Esophagus (tissue), 2 donors: ENCODE measurements around the gene E2F7. TPM values are rescaled to one million over a fixed set of nuclear protein-coding genes. Genes with fewer than 3 reads are reported as not detected.

Experiments
- H3K27ac ChIP-seq, 2 donors: one replicate each; pipeline ENCODE4 v1.5.1; 2013; ENCODE audit warnings: low read depth in 2 of 2, mild to moderate bottlenecking in 2 of 2, inconsistent platforms in 1 of 2, low read length in 1 of 2, moderate library complexity in 1 of 2
- H3K27me3 ChIP-seq, 2 donors: one replicate each; pipeline ENCODE4 v1.6.1; 2013; ENCODE audit warnings: low read length in 2 of 2, control low read depth in 1 of 2, mild to moderate bottlenecking in 1 of 2; ENCODE audit not compliant: insufficient read depth in 2 of 2, control insufficient read depth in 1 of 2
- H3K36me3 ChIP-seq, 2 donors: one replicate each; pipeline ENCODE4 v1.6.1; 2013; ENCODE audit warnings: low read length in 1 of 2; ENCODE audit not compliant: control insufficient read depth in 2 of 2, insufficient read depth in 2 of 2
- H3K4me1 ChIP-seq, 2 donors: one replicate each; pipeline ENCODE4 v1.6.1; 2013; ENCODE audit warnings: low read length in 1 of 2; ENCODE audit not compliant: control insufficient read depth in 2 of 2, insufficient read depth in 2 of 2
- H3K4me3 ChIP-seq, 2 donors: one replicate each; pipeline ENCODE4 v1.5.1; 2013; ENCODE audit warnings: low read length in 2 of 2, mild to moderate bottlenecking in 2 of 2, low read depth in 1 of 2, moderate library complexity in 1 of 2
- H3K9me3 ChIP-seq, 2 donors: one replicate each; pipeline ENCODE4 v1.6.1; 2013; ENCODE audit warnings: mild to moderate bottlenecking in 2 of 2, low read depth in 1 of 2, low read length in 1 of 2, moderate library complexity in 1 of 2; ENCODE audit not compliant: control insufficient read depth in 2 of 2, insufficient read depth in 1 of 2
- WGBS, 2 donors: extraction: QIAGEN DNeasy Blood & Tissue Kit; methylation state at CpG; one replicate each; pipeline ENCODE4 v1.1.7; 2013; 5-methylcytosine and 5-hydroxymethylcytosine counted together
- polyA plus RNA-seq, 2 donors: library from polyadenylated mRNA; stranded (reverse); fragments of 200-250 nt; gene quantifications; one replicate each; pipeline ENCODE4 v1.2.3, GENCODE V29; 2013
- donor health status: healthy with polysubstance abuse.
- donor health status: Bipolar disorder and iron deficiency.

E2F7 gene
- polyA plus RNA-seq, 2 donors: 1.1 to 1.5 TPM

GRCh38 chr12:77005611-77006098 is 59.7 kb downstream of the E2F7 start:
- no peaks in the 10 kb centered on the region for H3K9me3 ChIP-seq
- no peaks in the 10 kb centered on the region for H3K36me3 ChIP-seq
- 48 to 87% methylated on average over 1 of the region's 1 CpG for WGBS, 2 donors
- no peaks in the 10 kb centered on the region for H3K4me1 ChIP-seq
- H3K27ac ChIP-seq: no peak overlapping the region
- H3K27me3 ChIP-seq: no peaks in the 10 kb centered on the region
- no peak overlapping the region for H3K4me3 ChIP-seq

GRCh38 chr12:77003914-77004313 is 61.5 kb downstream of the E2F7 start:
- Histone ChIP-seq H3K4me3 (no peak overlapping the region), H3K27ac (no peak overlapping the region), H3K27me3 (no peaks in the 10 kb centered on the region), H3K9me3 (no peaks in the 10 kb centered on the region), H3K36me3 (no peaks in the 10 kb centered on the region), H3K4me1 (no peaks in the 10 kb centered on the region)
- WGBS, 2 donors: 85 to 94% methylated on average over 2 of the region's 2 CpGs

GRCh38 chr12:77003246-77003645 is 62.1 kb downstream of the E2F7 start:
- Histone ChIP-seq H3K27ac (no peak overlapping the region), H3K9me3 (no peaks in the 10 kb centered on the region), H3K27me3 (no peaks in the 10 kb centered on the region), H3K4me3 (no peak overlapping the region), H3K36me3 (no peaks in the 10 kb centered on the region), H3K4me1 (no peaks in the 10 kb centered on the region)
- WGBS, 2 donors: 3 to 16% methylated on average over 2 of the region's 2 CpGs

GRCh38 chr12:77002382-77002781 is 63.0 kb downstream of the E2F7 start:
- 94 to 95% methylated on average over 3 of the region's 3 CpGs for WGBS, 2 donors
- Histone ChIP-seq H3K27ac (no peak overlapping the region), H3K4me3 (no peak overlapping the region), H3K27me3 (no peaks in the 10 kb centered on the region), H3K4me1 (no peaks in the 10 kb centered on the region), H3K36me3 (no peaks in the 10 kb centered on the region), H3K9me3 (no peaks in the 10 kb centered on the region)

- no peaks in the 10 kb centered on the region for H3K27me3 ChIP-seq
- no peak overlapping the region for H3K27ac ChIP-seq
- WGBS, 2 donors: 91 to 93% methylated on average over 18 of the region's 18 CpGs
- no peaks in the 10 kb centered on the region for H3K4me1 ChIP-seq
- H3K4me3 ChIP-seq: no peak overlapping the region
- no peaks in the 10 kb centered on the region for H3K36me3 ChIP-seq
- H3K9me3 ChIP-seq: no peaks in the 10 kb centered on the region
Measured at GRCh38 chr12:77001276-77001675, 64.1 kb downstream of the E2F7 start.

GRCh38 chr12:76998908-76999556 is 66.3 kb downstream of the E2F7 start:
- Histone ChIP-seq H3K27me3 (no peaks in the 10 kb centered on the region), H3K27ac (no peak overlapping the region), H3K4me3 (no peak overlapping the region), H3K4me1 (no peaks in the 10 kb centered on the region), H3K9me3 (no peaks in the 10 kb centered on the region), H3K36me3 (no peaks in the 10 kb centered on the region)
- WGBS, 2 donors: 84 to 86% methylated on average over 2 of the region's 2 CpGs

GRCh38 chr12:76998386-76998785 is 67.0 kb downstream of the E2F7 start:
- H3K27me3 ChIP-seq: no peaks in the 10 kb centered on the region
- no peak overlapping the region for H3K4me3 ChIP-seq
- no peaks in the 10 kb centered on the region for H3K4me1 ChIP-seq
- H3K9me3 ChIP-seq: no peaks in the 10 kb centered on the region
- no peak overlapping the region for H3K27ac ChIP-seq
- 44 to 47% methylated on average over 4 of the region's 4 CpGs for WGBS, 2 donors
- no peaks in the 10 kb centered on the region for H3K36me3 ChIP-seq

- Histone ChIP-seq H3K27ac (no peak overlapping the region), H3K9me3 (no peaks in the 10 kb centered on the region), H3K4me1 (no peaks in the 10 kb centered on the region), H3K36me3 (no peaks in the 10 kb centered on the region), H3K27me3 (no peaks in the 10 kb centered on the region), H3K4me3 (no peak overlapping the region)
- 85% methylated on average over 4 of the region's 4 CpGs for WGBS, 2 donors
Measured at GRCh38 chr12:76997011-76997780, 68.2 kb downstream of the E2F7 start.

GRCh38 chr12:76990716-76991115 is 74.7 kb downstream of the E2F7 start:
- H3K36me3 ChIP-seq: no peaks in the 10 kb centered on the region
- H3K27ac ChIP-seq: no peak overlapping the region
- H3K27me3 ChIP-seq: no peaks in the 10 kb centered on the region
- H3K4me3 ChIP-seq: no peak overlapping the region
- H3K9me3 ChIP-seq: no peaks in the 10 kb centered on the region
- WGBS, 2 donors: 15 to 23% methylated on average over 1 of the region's 1 CpG
- H3K4me1 ChIP-seq: no peaks in the 10 kb centered on the region

GRCh38 chr12:76984566-76984965 is 80.8 kb downstream of the E2F7 start:
- Histone ChIP-seq H3K4me1 (no peaks in the 10 kb centered on the region), H3K4me3 (no peak overlapping the region), H3K27ac (no peak overlapping the region), H3K27me3 (no peaks in the 10 kb centered on the region), H3K36me3 (no peaks in the 10 kb centered on the region), H3K9me3 (peaks cover 0 to 6% of the 10 kb centered on the region in 2 donors)
- WGBS, 2 donors: 96% methylated on average over 26 of the region's 26 CpGs
